HG03520 (cell line): Measurements from ENCODE around the gene PAWR.
"Not testable (repeated sequence)": the region's sequence is repeated elsewhere in the genome, so short reads cannot be mapped to it uniquely, and the experiment has no call there.

Source experiments
- ATAC-seq: cut with Tn5 transposase; IDR thresholded peaks from one replicate; pipeline ENCODE4 v1.9.1; 2021; ENCODE audit warnings: mild to moderate bottlenecking, moderate library complexity; ENCODE audit not compliant: unreplicated experiment

Gene PAWR

GRCh38 chr12:79687711-79688260 is 3.0 kb downstream of the PAWR start:
- ATAC-seq: no peak

- ATAC-seq: no peak
Observed at GRCh38 chr12:79686171-79686570, 4.6 kb downstream of the PAWR start.

GRCh38 chr12:79685068-79685467 is 5.7 kb downstream of the PAWR start:
- no peak for ATAC-seq

- ATAC-seq: not testable (repeated sequence)
Observed at GRCh38 chr12:79684338-79684737, 6.4 kb downstream of the PAWR start.

GRCh38 chr12:79682593-79682992 is 8.2 kb downstream of the PAWR start:
- no peak for ATAC-seq

- no peak for ATAC-seq
Observed at GRCh38 chr12:79681008-79681590, 9.7 kb downstream of the PAWR start.

- no peak for ATAC-seq
Observed at GRCh38 chr12:79680051-79680450, 10.7 kb downstream of the PAWR start.

GRCh38 chr12:79678306-79678705 is 12.5 kb downstream of the PAWR start:
- no peak for ATAC-seq

GRCh38 chr12:79677672-79678071 is 13.1 kb downstream of the PAWR start:
- ATAC-seq: no peak

- no peak for ATAC-seq
Observed at GRCh38 chr12:79676579-79676978, 14.2 kb downstream of the PAWR start.

GRCh38 chr12:79674629-79675028 is 16.1 kb downstream of the PAWR start:
- ATAC-seq: no peak

GRCh38 chr12:79673354-79673753 is 17.4 kb downstream of the PAWR start:
- ATAC-seq: no peak

- ATAC-seq: no peak
Observed at GRCh38 chr12:79668113-79668512, 22.7 kb downstream of the PAWR start.

GRCh38 chr12:79665212-79665887 is 25.4 kb downstream of the PAWR start:
- ATAC-seq: no peak

- ATAC-seq: no peak
Observed at GRCh38 chr12:79664518-79664917, 26.2 kb downstream of the PAWR start.

- no peak for ATAC-seq
Observed at GRCh38 chr12:79662046-79662811, 28.5 kb downstream of the PAWR start.

GRCh38 chr12:79661629-79662028 is 29.1 kb downstream of the PAWR start:
- no peak for ATAC-seq

- no peak for ATAC-seq
Observed at GRCh38 chr12:79659961-79660431, 30.8 kb downstream of the PAWR start.

- ATAC-seq: no peak
Observed at GRCh38 chr12:79658221-79658620, 32.5 kb downstream of the PAWR start.

GRCh38 chr12:79657136-79657535 is 33.6 kb downstream of the PAWR start:
- no peak for ATAC-seq

GRCh38 chr12:79655036-79655435 is 35.7 kb downstream of the PAWR start:
- ATAC-seq: no peak

- ATAC-seq: no peak
Observed at GRCh38 chr12:79652521-79652920, 38.2 kb downstream of the PAWR start.
